HepG2 (cell line): ENCODE measurements around the gene MLX. TPM values are rescaled to one million over a fixed set of nuclear protein-coding genes. Genes with fewer than 3 reads are reported as not detected.

Source experiments
- AHR ChIP-seq: IDR thresholded peaks from 2 replicates; pipeline ENCODE4 v1.6.1; 2018; ENCODE audit warnings: missing genetic modification reagents, missing compliant biosample characterization
- ARNTL ChIP-seq: sonication (generic); formaldehyde crosslinking; IDR thresholded peaks from 2 replicates; pipeline ENCODE4 v1.4.0; 2020; ENCODE audit warnings: mild to moderate bottlenecking, missing genetic modification reagents
- CSRNP1 ChIP-seq: sonication (generic); formaldehyde crosslinking; IDR thresholded peaks from 2 replicates; pipeline ENCODE4 v1.8.1; 2023; ENCODE audit warnings: mild to moderate bottlenecking, missing genetic modification reagents
- FUBP1 ChIP-seq: sonication (generic); formaldehyde crosslinking; IDR thresholded peaks from 2 replicates; pipeline ENCODE4 v1.5.1; 2020; ENCODE audit warnings: missing genetic modification reagents, mild to moderate bottlenecking, borderline replicate concordance
- IRF9 ChIP-seq: sonication (generic); formaldehyde crosslinking; IDR thresholded peaks from 2 replicates; pipeline ENCODE4 v1.8.0; 2022; ENCODE audit warnings: missing genetic modification reagents, mild to moderate bottlenecking, borderline replicate concordance
- LCORL ChIP-seq, 2 experiments: fragments of 450-650 bp in 1 of 2; sonication (generic) in 1 of 2; formaldehyde crosslinking in 1 of 2; IDR thresholded peaks; 2 replicates each; pipeline versions ENCODE4 v1.5.0 to v1.6.1; 2017 to 2020; ENCODE audit warnings: antibody characterized with exemption in 1 of 2, missing genetic modification reagents in 1 of 2
- PHB2 ChIP-seq: fragments of 450-650 bp; IDR thresholded peaks from 2 replicates; pipeline ENCODE4 v1.6.1; 2018; ENCODE audit not compliant: partially characterized antibody
- PITX1 ChIP-seq: sonication (generic); formaldehyde crosslinking; IDR thresholded peaks from 2 replicates; pipeline ENCODE4 v1.5.1; 2020; ENCODE audit warnings: mild to moderate bottlenecking, missing genetic modification reagents
- PPARG ChIP-seq: conservative IDR thresholded peaks from 2 replicates; pipeline ENCODE4 v1.6.1; 2016; ENCODE audit warnings: missing biosample characterization, missing genetic modification reagents
- TARDBP ChIP-seq: sonication (generic); formaldehyde crosslinking; IDR thresholded peaks from 2 replicates; pipeline ENCODE4 v1.8.0; 2022; ENCODE audit warnings: mild to moderate bottlenecking, missing genetic modification reagents
- ZC3H13 ChIP-seq: sonication (generic); formaldehyde crosslinking; IDR thresholded peaks from 2 replicates; pipeline ENCODE4 v1.8.1; 2023; ENCODE audit warnings: mild to moderate bottlenecking, missing genetic modification reagents, moderate library complexity
- ZMAT3 ChIP-seq: sonication (generic); formaldehyde crosslinking; conservative IDR thresholded peaks from 2 replicates; pipeline ENCODE4 v1.7.0; 2021; ENCODE audit warnings: missing genetic modification reagents
- ZNF17 ChIP-seq: sonication (generic); formaldehyde crosslinking; IDR thresholded peaks from 2 replicates; pipeline ENCODE4 v1.5.0; 2020; ENCODE audit warnings: mild to moderate bottlenecking, missing genetic modification reagents
- ZNF3 ChIP-seq: IDR thresholded peaks from 2 replicates; pipeline ENCODE4 v1.7.0; 2017; ENCODE audit warnings: inconsistent platforms
- ZNF432 ChIP-seq: sonication (generic); formaldehyde crosslinking; IDR thresholded peaks from 2 replicates; pipeline ENCODE4 v1.5.0; 2020; ENCODE audit warnings: missing genetic modification reagents, mild to moderate bottlenecking, borderline replicate concordance
- ZNF556 ChIP-seq: sonication (generic); formaldehyde crosslinking; IDR thresholded peaks from 2 replicates; pipeline ENCODE4 v1.4.0; 2020; ENCODE audit warnings: mild to moderate bottlenecking, missing genetic modification reagents, borderline replicate concordance
- ZNF619 ChIP-seq: sonication (generic); formaldehyde crosslinking; IDR thresholded peaks from 2 replicates; pipeline ENCODE4 v1.4.0; 2020; ENCODE audit warnings: mild to moderate bottlenecking, missing genetic modification reagents
- ZNF747 ChIP-seq: sonication (generic); formaldehyde crosslinking; IDR thresholded peaks from 2 replicates; pipeline ENCODE4 v1.8.1; 2023; ENCODE audit warnings: missing genetic modification reagents, mild to moderate bottlenecking, borderline replicate concordance
- ZSCAN30 ChIP-seq: sonication (generic); formaldehyde crosslinking; IDR thresholded peaks from 2 replicates; pipeline ENCODE4 v1.5.0; 2020; ENCODE audit warnings: mild to moderate bottlenecking, missing genetic modification reagents
- ZSCAN31 ChIP-seq: sonication (generic); formaldehyde crosslinking; IDR thresholded peaks from 2 replicates; pipeline ENCODE4 v1.5.0; 2020; ENCODE audit warnings: low read depth, mild to moderate bottlenecking, missing genetic modification reagents
- polyA plus RNA-seq, 8 experiments: library from polyadenylated mRNA; depleted of rRNA in 3 of 8; stranded (reverse) in 7 of 8; unstranded in 1 of 8; fragments of >200 nt; fragmentation: Illumina TruSeq in 4 of 8; extraction: Trizol in 4 of 8; gene quantifications; 2 replicates each; pipeline versions ENCODE4 v1.2.1 to v1.2.3, GENCODE V29; 2011 to 2016; ENCODE audit warnings: low read depth in 4 of 8, missing spikeins in 1 of 8, mixed read lengths in 1 of 8; ENCODE audit not compliant: insufficient read depth in 1 of 8
- total RNA-seq, 5 experiments: library from RNA; depleted of rRNA; stranded (reverse); fragments of >200 nt; fragmentation: Illumina TruSeq; extraction: Trizol; gene quantifications; 2 replicates each; pipeline ENCODE4 v1.2.3, GENCODE V29; 2016; ENCODE audit warnings: low read depth in 1 of 5
- TF ChIP-seq, protein P1 (sequence below): sonication (generic); formaldehyde crosslinking; IDR thresholded peaks from 2 replicates; pipeline ENCODE4 v1.5.0; 2020; ENCODE audit warnings: mild to moderate bottlenecking, low read depth, missing genetic modification reagents, borderline replicate concordance
- TF ChIP-seq, protein P2 (sequence below): sonication (generic); formaldehyde crosslinking; IDR thresholded peaks from 2 replicates; pipeline ENCODE4 v1.5.1; 2020; ENCODE audit warnings: mild to moderate bottlenecking, missing genetic modification reagents, moderate library complexity

The MLX gene
- total and polyA plus RNA-seq, 2 of the 13 experiments (the other 11 are each of a cell fraction or from before 2014, with no cell fraction given), result 38.9 to 74.4 TPM

DNA sequence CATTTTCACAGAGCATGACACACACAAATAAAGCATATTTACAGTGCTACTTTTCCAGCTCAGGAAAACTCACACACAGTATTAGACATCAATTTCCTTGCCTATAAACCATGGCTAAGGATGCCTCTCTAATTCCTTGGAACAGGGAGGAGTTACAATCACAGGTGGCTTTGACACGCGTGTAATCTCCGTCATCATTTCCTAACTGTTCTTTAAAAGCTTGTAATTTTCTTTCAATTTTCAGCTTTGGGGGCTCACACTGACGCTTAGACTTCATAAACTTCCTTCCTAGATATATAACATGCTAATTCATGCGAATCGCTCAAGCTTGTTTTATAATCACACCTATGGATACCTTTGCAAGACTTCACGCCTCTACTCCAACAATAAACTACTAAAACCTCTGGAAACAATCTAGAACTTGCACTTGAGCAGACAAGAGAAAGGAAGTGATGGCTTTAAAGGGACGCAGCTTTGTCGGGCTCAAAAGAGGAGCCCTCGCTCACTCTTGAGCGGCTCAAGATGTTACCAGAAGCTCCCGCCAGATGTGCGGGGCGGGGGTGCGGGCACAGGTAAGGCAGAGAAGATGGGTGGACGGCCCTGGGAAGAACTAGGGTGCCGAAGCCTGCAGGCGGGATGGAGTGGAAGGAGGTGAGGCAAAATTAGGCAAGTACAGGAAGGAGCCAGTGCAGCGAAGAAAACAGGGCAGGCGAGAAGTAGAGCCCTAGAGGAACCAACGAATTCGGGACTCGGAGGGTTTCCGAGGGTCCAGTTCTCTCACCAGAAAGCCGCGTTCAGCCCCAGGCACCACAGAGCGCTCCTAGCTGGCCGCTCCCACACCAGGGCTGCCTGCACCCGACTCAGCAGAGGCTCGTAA, 41.6 kb downstream of the MLX start (continued):
- 0 out of 2 replicates have a peak, but pooled peaks have one; percentile 9 for TF ChIP-seq CSRNP1 (CRISPR knock-in tag)
- TF ChIP-seq ZNF3 (CRISPR knock-in tag), result 0 out of 2 replicates have a peak, but pooled peaks have one; percentile 23
- peak; percentile 21; the same call in 1 of the 2 replicates for TF ChIP-seq AHR
- TF ChIP-seq ZSCAN31, result peak; percentile 52; the same call in 1 of the 2 replicates
- TF ChIP-seq FUBP1 (CRISPR knock-in tag), result 0 out of 2 replicates have a peak, but pooled peaks have one; percentile 76
- no peak for TF ChIP-seq LCORL (IDR thresholded peaks at IDR 0.05)
- TF ChIP-seq LCORL (CRISPR knock-in tag; IDR thresholded peaks at IDR 0.05), result peak; percentile 51; the same call in 1 of the 2 replicates
- 0 out of 2 replicates have a peak, but pooled peaks have one; percentile 8 for TF ChIP-seq ARNTL (CRISPR knock-in tag)
- 0 out of 2 replicates have a peak, but pooled peaks have one; percentile 33 for TF ChIP-seq ZNF556 (CRISPR knock-in tag)
- no peak; the same call in 1 of the 2 replicates for TF ChIP-seq ZNF17 (CRISPR knock-in tag)
- TF ChIP-seq, protein P1, sequence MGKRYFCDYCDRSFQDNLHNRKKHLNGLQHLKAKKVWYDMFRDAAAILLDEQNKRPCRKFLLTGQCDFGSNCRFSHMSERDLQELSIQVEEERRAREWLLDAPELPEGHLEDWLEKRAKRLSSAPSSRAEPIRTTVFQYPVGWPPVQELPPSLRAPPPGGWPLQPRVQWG (CRISPR knock-in tag), result 0 out of 2 replicates have a peak, but pooled peaks have one; percentile 23
- no peak for TF ChIP-seq PHB2
- 0 out of 2 replicates have a peak, but pooled peaks have one; percentile 14 for TF ChIP-seq IRF9
- no peak for TF ChIP-seq PPARG (CRISPR knock-in tag)
- TF ChIP-seq PITX1 (CRISPR knock-in tag), result no peak
- TF ChIP-seq, protein P2, sequence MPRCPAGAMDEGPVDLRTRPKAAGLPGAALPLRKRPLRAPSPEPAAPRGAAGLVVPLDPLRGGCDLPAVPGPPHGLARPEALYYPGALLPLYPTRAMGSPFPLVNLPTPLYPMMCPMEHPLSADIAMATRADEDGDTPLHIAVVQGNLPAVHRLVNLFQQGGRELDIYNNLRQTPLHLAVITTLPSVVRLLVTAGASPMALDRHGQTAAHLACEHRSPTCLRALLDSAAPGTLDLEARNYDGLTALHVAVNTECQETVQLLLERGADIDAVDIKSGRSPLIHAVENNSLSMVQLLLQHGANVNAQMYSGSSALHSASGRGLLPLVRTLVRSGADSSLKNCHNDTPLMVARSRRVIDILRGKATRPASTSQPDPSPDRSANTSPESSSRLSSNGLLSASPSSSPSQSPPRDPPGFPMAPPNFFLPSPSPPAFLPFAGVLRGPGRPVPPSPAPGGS, result no peak
- TF ChIP-seq ZMAT3 (CRISPR knock-in tag), result 0 out of 2 replicates have a peak, but pooled peaks have one; percentile 54
- TF ChIP-seq ZNF747, result 0 out of 2 replicates have a peak, but pooled peaks have one; percentile 14
- peak; percentile 32; the same call in 1 of the 2 replicates for TF ChIP-seq TARDBP (CRISPR knock-in tag)
- TF ChIP-seq ZSCAN30 (CRISPR knock-in tag), result 0 out of 2 replicates have a peak, but pooled peaks have one; percentile 58
- no peak for TF ChIP-seq ZC3H13 (CRISPR knock-in tag)
- no peak for TF ChIP-seq ZNF432 (CRISPR knock-in tag)
- 0 out of 2 replicates have a peak, but pooled peaks have one; percentile 1 for TF ChIP-seq ZNF619 (CRISPR knock-in tag)
